GM12873 (cell line): ENCODE data around the gene VIPR2.

ENCODE experiments used
- CTCF ChIP-seq: IDR thresholded peaks from 2 replicates; pipeline ENCODE4 v1.5.1; 2012; ENCODE audit warnings: low read depth, mild to moderate bottlenecking, moderate library complexity, low read length, control low read depth; ENCODE audit not compliant: insufficient read depth; ENCODE audit errors: missing control alignments

Gene VIPR2

GRCh38 chr7:159103382-159104187, 41.1 kb downstream of the VIPR2 start:
- TF ChIP-seq CTCF, result no peak

- no peak for TF ChIP-seq CTCF
These were observed 41.8 kb downstream of the VIPR2 start for GRCh38 chr7:159102681-159103381.

- no peak for TF ChIP-seq CTCF
These were observed 44.9 kb downstream of the VIPR2 start for GRCh38 chr7:159099711-159100231.

- TF ChIP-seq CTCF, result no peak
These were observed 45.6 kb downstream of the VIPR2 start for GRCh38 chr7:159098811-159099655.

GRCh38 chr7:159098424-159098786, 46.3 kb downstream of the VIPR2 start:
- no peak for TF ChIP-seq CTCF

- TF ChIP-seq CTCF, result no peak
These were observed 46.8 kb downstream of the VIPR2 start for GRCh38 chr7:159097661-159098423.
